K562 (cell line): ENCODE measurements around the gene B3GNT4. TPM values are rescaled to one million over a fixed set of nuclear protein-coding genes. Genes with fewer than 3 reads are reported as not detected.

ENCODE experiments used
- ARHGAP35 ChIP-seq: fragments of 450-650 bp; IDR thresholded peaks from 2 replicates; pipeline ENCODE4 v1.6.1; 2018; ENCODE audit not compliant: partially characterized antibody
- BDP1 ChIP-seq: IDR thresholded peaks from 3 replicates; pipeline ENCODE4 v1.6.1; 2011; ENCODE audit not compliant: insufficient read length, insufficient read depth
- CBX3 ChIP-seq, 2 experiments: IDR thresholded peaks; 1 replicate in 1 of 2; 2 replicates in 1 of 2; pipeline ENCODE4 v1.6.1; 2012; ENCODE audit warnings: inconsistent platforms in 2 of 2, low read length in 2 of 2, borderline replicate concordance in 1 of 2, control low read depth in 1 of 2
- CEBPG ChIP-seq, 3 experiments: fragments of 200-800 bp in 1 of 3; sonication (Bioruptor generic) in 1 of 3; sonication (generic) in 1 of 3; formaldehyde crosslinking in 1 of 3; IDR thresholded peaks in 2 of 3; conservative IDR thresholded peaks in 1 of 3; 2 replicates each; pipeline versions ENCODE4 v1.6.1 to v1.8.0; 2016 to 2022; ENCODE audit warnings: missing compliant biosample characterization in 2 of 3, missing genetic modification characterization in 2 of 3, mild to moderate bottlenecking in 1 of 3, missing genetic modification reagents in 1 of 3
- FOXK1 ChIP-seq: sonication (generic); formaldehyde crosslinking; IDR thresholded peaks from 2 replicates; pipeline ENCODE4 v1.8.0; 2022; ENCODE audit warnings: missing genetic modification reagents, mild to moderate bottlenecking, borderline replicate concordance
- KDM2B ChIP-seq: fragments of 250-450 bp; sonication (Bioruptor Pico); IDR thresholded peaks from 2 replicates; pipeline ENCODE4 v1.8.0; 2021; ENCODE audit warnings: mild to moderate bottlenecking, moderate library complexity
- MAFK ChIP-seq: IDR thresholded peaks from 2 replicates; pipeline ENCODE4 v1.6.1; 2011; ENCODE audit warnings: low read length, improper control_type of control experiment
- MCM7 ChIP-seq, 2 experiments: fragments of 450-650 bp; IDR thresholded peaks; 2 replicates each; pipeline ENCODE4 v1.6.1; 2016 to 2018
- NBN ChIP-seq: fragments of 450-650 bp; IDR thresholded peaks from 2 replicates; pipeline ENCODE4 v1.6.1; 2016; ENCODE audit warnings: low read depth, mild to moderate bottlenecking
- NFE2L1 ChIP-seq: fragments of 450-650 bp; IDR thresholded peaks from 2 replicates; pipeline ENCODE4 v1.6.1; 2016; ENCODE audit warnings: missing genetic modification characterization, low read depth, mild to moderate bottlenecking, missing compliant biosample characterization, moderate library complexity, borderline replicate concordance
- NONO ChIP-seq, 2 experiments: fragments of 200-400 bp in 1 of 2; fragments of 450-650 bp in 1 of 2; formaldehyde crosslinking in 1 of 2; IDR thresholded peaks; 2 replicates each; pipeline ENCODE4 v1.6.1; 2017; ENCODE audit warnings: low read depth in 2 of 2, mild to moderate bottlenecking in 2 of 2, moderate library complexity in 2 of 2, low read length in 1 of 2
- SETDB1 ChIP-seq: IDR thresholded peaks from one replicate; pipeline ENCODE4 v1.6.1; 2012; ENCODE audit warnings: low read length, control low read depth, inconsistent platforms
- SRSF1 ChIP-seq: fragments of 200-400 bp; formaldehyde crosslinking; IDR thresholded peaks from 2 replicates; pipeline ENCODE4 v1.6.1; 2017; ENCODE audit warnings: mild to moderate bottlenecking, low read depth, low read length, moderate library complexity
- TGIF2 ChIP-seq: sonication (generic); formaldehyde crosslinking; IDR thresholded peaks from 2 replicates; pipeline ENCODE4 v1.8.1; 2022; ENCODE audit warnings: mild to moderate bottlenecking, missing genetic modification reagents, moderate library complexity
- TSHZ1 ChIP-seq: fragments of 250-450 bp; sonication (Bioruptor Pico); IDR thresholded peaks from 2 replicates; pipeline ENCODE4 v1.4.0; 2020; ENCODE audit warnings: mild to moderate bottlenecking, moderate library complexity
- U2AF1 ChIP-seq: fragments of 200-400 bp; formaldehyde crosslinking; optimal IDR thresholded peaks from 2 replicates; pipeline ENCODE3; 2017; ENCODE audit warnings: mild to moderate bottlenecking, low read depth, low read length, moderate library complexity
- UBTF ChIP-seq, 2 experiments: IDR thresholded peaks; 2 replicates each; pipeline ENCODE4 v1.6.1; 2012; ENCODE audit warnings: improper control_type of control experiment in 2 of 2, low read depth in 2 of 2, low read length in 2 of 2, borderline replicate concordance in 1 of 2
- ZBTB7A ChIP-seq: IDR thresholded peaks from 2 replicates; pipeline ENCODE4 v1.6.1; 2011; ENCODE audit warnings: low read depth, mild to moderate bottlenecking, low read length, moderate library complexity, borderline replicate concordance; ENCODE audit not compliant: control insufficient read depth
- ZBTB8A ChIP-seq: fragments of 450-650 bp; IDR thresholded peaks from 2 replicates; pipeline ENCODE4 v1.6.1; 2018; ENCODE audit warnings: mild to moderate bottlenecking, moderate library complexity; ENCODE audit not compliant: partially characterized antibody
- ZNF175 ChIP-seq: fragments of 200-800 bp; sonication (Bioruptor generic); IDR thresholded peaks from 2 replicates; pipeline ENCODE4 v1.6.1; 2016; ENCODE audit warnings: low read depth, mild to moderate bottlenecking, missing genetic modification characterization, missing compliant biosample characterization
- ZNF311 ChIP-seq: fragments of 250-450 bp; sonication (Bioruptor Pico); IDR thresholded peaks from 2 replicates; pipeline ENCODE4 v1.4.0; 2020; ENCODE audit warnings: mild to moderate bottlenecking, moderate library complexity
- ZNF644 ChIP-seq: fragments of 200-800 bp; sonication (Bioruptor generic); IDR thresholded peaks from 2 replicates; pipeline ENCODE4 v1.6.1; 2016; ENCODE audit warnings: low read depth, missing genetic modification characterization, missing compliant biosample characterization
- polyA plus RNA-seq, 8 experiments: library from polyadenylated mRNA; depleted of rRNA in 4 of 8; stranded (reverse) in 5 of 8; unstranded in 3 of 8; fragments of >200 nt; fragmentation: Nextera tagmentation in 2 of 8; fragmentation: Illumina TruSeq in 1 of 8; extraction: Ambion mirVana in 2 of 8; extraction: Trizol in 1 of 8; gene quantifications; 2 replicates each; pipeline versions ENCODE4 v1.2.1 to v1.2.3, GENCODE V29; 2011 to 2014; ENCODE audit warnings: inconsistent platforms in 1 of 8, missing spikeins in 1 of 8
- total RNA-seq, 7 experiments: library from RNA; depleted of rRNA in 6 of 7; stranded (reverse); fragments of >200 nt in 6 of 7; fragmentation: Illumina TruSeq in 2 of 7; extraction: Trizol in 2 of 7; gene quantifications; 2 replicates each; pipeline versions ENCODE4 v1.2.1 to v1.2.3, GENCODE V29; 2011 to 2021; ENCODE audit warnings: low replicate concordance in 1 of 7

B3GNT4 gene
- total and polyA plus RNA-seq, 9 of the 15 experiments (the other 6 are each of a cell fraction or from before 2014, with no cell fraction given): 0.17 to 3.2 (median 1.3) TPM

- no peak for TF ChIP-seq NBN
- TF ChIP-seq ZNF311 (CRISPR knock-in tag): no peak
- TF ChIP-seq CEBPG (CRISPR knock-in tag; IDR thresholded peaks at IDR 0.05): no peak; the same call in 1 of the 2 replicates
- TF ChIP-seq CEBPG (tag; conservative IDR thresholded peaks at IDR 0.05 in 1 of 2, IDR thresholded peaks at IDR 0.05 in 1 of 2): no peak
- no peak for TF ChIP-seq ARHGAP35
- no peak for TF ChIP-seq TSHZ1 (CRISPR knock-in tag)
- peak in 1 of 2 experiments; percentile 56; a peak in 1 of 4 replicates for TF ChIP-seq NONO (IDR thresholded peaks at IDR 0.05; ENCODE audit: low read depth in 2 of 2, low read length in 1 of 2)
- TF ChIP-seq ZNF175 (CRISPR knock-in tag): 0 out of 2 replicates have a peak, but pooled peaks have one; percentile 57
- TF ChIP-seq ZNF644 (tag): no peak; the same call in 1 of the 2 replicates
- TF ChIP-seq ZBTB7A: no peak
- no peak for TF ChIP-seq U2AF1
- no peak for TF ChIP-seq SETDB1
- TF ChIP-seq NFE2L1: no peak
- TF ChIP-seq FOXK1 (CRISPR knock-in tag): peak; percentile 80; the same call in 1 of the 2 replicates
- peak; percentile 64; the same call in 1 of the 2 replicates for TF ChIP-seq KDM2B
- peak in 1 of 2 experiments; percentile 99; a peak in 2 of 3 replicates for TF ChIP-seq CBX3 (IDR thresholded peaks at IDR 0.05; ENCODE audit: borderline replicate concordance in 1 of 2, low read length in 2 of 2)
- TF ChIP-seq BDP1: no peak
- no peak for TF ChIP-seq SRSF1
- TF ChIP-seq TGIF2 (CRISPR knock-in tag): peak; percentile 94; the same call in 1 of the 2 replicates
- no peak for TF ChIP-seq MAFK
- no peak for TF ChIP-seq ZBTB8A
- no peak for TF ChIP-seq MCM7 (IDR thresholded peaks at IDR 0.05)
- TF ChIP-seq UBTF (IDR thresholded peaks at IDR 0.05; ENCODE audit: borderline replicate concordance in 1 of 2, low read depth in 2 of 2, low read length in 2 of 2): peak in 1 of 2 experiments; percentile 90; a peak in 2 of 4 replicates
Measured at GRCh38 chr12:122226366-122227125, 23.0 kb downstream of the B3GNT4 start (continued).
